ENCODE results near the gene OR2AJ1.

OR2AJ1 gene

DNA sequence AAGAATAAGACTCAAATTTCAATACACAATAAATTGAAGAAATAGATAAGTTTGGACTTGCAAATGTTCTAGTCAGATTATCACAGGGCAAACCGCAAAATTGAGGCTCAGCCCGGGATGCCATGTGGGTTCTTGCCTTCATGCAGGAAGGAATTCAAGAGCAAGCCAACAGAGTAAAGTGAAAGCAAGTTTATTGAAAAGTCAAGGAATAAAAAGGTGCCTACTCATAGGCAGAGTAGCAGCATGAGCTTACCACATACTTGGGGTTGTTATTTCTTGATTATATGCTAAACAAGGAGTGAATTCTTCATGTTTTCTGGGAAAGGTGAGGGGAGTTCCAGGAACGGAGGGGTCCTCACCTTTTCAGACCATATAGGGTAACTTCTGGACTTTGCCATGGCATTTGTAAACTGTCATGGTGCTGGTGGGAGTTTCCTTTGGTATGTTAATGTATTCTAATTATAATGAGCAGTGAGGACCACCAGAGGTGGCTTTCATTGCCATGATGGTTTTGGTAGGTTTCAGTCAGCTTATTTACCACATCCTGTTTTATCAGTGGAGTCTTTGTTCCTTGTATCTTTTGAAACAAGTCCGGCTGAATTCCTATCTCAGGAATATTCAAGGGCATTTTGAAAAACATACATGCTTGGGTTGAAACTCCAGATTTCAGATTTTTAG, 38.4 kb downstream of the OR2AJ1 start:
- no peak for DNase-seq (ENCODE audit: low read depth)

DNA sequence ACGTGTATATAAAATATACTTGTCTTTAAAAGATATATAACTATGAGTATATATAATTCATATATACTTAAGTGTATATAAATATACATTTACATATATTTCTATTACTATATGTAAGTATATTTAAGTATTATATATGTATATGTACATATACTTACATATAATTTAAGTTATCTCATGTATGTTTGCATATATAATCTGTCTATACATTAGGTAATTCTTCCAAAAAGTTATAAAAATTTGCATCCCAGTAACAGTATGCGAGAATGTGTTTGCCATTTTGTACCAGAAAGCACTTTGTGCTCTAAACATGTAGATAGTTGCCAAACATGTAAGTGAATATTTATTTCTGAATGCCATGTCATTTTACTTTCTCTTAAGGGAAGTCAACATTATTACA, 40.2 kb downstream of the OR2AJ1 start, which contains the start of gene OR2AK2:
Gene OR2AK2, plus strand, starts transcription at position 301 of the 400 bp plus-strand sequence. CDS start 144 bp downstream, outside the sequence.
- DNase-seq (ENCODE audit: low read depth) = no peak

DNA sequence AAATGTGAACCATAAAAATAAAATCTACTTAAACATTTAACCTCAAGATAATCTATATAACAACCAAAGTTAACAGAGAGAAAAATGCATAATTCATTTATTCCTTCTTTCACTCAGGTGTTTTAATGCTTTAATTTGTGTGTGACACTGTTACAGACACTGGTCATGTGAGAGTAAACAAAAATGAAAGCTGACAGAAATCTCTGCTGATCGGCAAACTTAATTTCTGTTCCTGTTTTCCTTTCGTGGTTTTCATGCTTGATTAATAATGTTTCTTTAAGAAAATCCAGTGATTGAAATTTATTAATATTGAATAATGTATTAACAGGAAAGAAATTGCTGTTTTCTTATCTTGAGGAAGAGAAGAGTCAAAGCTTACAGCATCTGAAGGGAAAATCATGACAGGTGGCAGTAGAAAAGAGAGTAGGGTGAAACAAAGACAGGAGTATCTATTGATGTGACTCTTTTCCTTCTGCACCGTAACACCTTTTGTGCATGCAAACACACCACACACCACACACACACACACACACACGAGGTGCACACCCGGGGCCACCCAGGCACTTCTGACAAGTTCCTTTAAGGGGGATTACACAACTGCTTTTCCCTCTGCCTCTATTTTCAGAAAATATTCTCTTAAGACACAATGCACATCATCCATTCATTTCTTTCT, 42.0 kb downstream of the OR2AJ1 start:
- DNase-seq (ENCODE audit: low read depth) = no peak

Measured in activated T-cell treated with anti-CD3 and anti-CD28 coated beads for 48 hours (primary cell).